HG03045 (cell line): ENCODE results near the gene ZFAND3.
"Not testable (repeated sequence)": the region's sequence is repeated elsewhere in the genome, so short reads cannot be mapped to it uniquely, and the experiment has no call there.

ENCODE experiments used
- ATAC-seq: cut with Tn5 transposase; IDR thresholded peaks from one replicate; pipeline ENCODE4 v1.9.1; 2021; ENCODE audit warnings: mild to moderate bottlenecking, moderate library complexity; ENCODE audit not compliant: unreplicated experiment

Gene ZFAND3

DNA sequence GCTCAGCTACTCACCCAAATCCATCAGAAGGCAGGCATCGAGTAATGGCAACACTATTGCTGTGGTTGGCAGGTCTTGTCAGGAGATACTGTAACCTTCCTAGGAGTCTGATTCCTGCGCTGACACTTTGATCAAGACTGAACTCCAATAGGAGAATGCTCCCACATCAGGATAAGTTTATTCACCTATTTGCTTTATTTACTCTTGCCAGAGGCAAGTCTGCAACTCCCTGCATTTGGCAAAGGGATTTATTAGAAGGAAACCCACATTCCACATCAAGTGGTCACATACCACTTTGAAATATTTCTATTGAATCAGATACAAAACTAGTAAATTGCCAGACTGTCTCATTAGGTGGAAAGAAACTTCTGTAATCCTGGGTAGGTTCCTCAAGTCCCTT, 43.5 kb downstream of the ZFAND3 start:
- ATAC-seq = no peak

DNA sequence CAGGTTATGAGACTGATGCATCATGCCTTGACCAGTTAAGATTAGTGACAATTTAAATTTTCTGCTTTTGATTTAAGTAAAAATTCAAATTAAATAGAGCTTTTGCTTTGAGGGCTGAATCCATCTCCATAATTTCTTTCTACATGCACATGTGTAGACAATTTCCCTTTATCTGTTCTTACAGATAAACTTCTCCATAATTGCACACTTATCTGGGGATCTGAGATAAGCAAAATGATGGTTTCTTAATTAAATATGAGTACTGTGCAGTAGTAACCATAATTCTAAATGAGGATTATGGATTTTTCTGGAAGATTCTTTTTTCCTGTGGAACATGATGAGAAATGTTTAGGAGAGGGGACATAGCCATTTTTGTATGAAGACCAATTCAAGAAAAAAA, 44.7 kb downstream of the ZFAND3 start:
- ATAC-seq = no peak

DNA sequence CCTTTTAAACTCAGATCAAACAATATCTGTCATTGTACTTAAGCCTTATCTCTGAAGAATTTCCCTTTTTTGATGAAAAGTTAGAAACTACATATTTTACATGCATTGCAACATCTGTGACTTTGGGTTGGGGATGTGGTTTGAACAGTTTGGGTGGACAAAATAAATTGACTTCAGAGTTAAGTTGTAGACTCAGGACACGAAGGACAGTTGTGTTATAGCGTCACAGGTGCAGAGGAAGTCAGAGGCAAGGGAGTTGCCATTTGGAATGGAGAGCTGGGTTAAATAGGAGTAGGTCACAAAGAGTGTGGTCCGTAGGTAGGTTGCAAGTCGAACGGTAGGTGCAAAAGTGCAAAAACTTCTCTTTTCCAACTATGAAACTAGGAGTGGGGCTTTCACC, 46.0 kb downstream of the ZFAND3 start:
- ATAC-seq = no peak

DNA sequence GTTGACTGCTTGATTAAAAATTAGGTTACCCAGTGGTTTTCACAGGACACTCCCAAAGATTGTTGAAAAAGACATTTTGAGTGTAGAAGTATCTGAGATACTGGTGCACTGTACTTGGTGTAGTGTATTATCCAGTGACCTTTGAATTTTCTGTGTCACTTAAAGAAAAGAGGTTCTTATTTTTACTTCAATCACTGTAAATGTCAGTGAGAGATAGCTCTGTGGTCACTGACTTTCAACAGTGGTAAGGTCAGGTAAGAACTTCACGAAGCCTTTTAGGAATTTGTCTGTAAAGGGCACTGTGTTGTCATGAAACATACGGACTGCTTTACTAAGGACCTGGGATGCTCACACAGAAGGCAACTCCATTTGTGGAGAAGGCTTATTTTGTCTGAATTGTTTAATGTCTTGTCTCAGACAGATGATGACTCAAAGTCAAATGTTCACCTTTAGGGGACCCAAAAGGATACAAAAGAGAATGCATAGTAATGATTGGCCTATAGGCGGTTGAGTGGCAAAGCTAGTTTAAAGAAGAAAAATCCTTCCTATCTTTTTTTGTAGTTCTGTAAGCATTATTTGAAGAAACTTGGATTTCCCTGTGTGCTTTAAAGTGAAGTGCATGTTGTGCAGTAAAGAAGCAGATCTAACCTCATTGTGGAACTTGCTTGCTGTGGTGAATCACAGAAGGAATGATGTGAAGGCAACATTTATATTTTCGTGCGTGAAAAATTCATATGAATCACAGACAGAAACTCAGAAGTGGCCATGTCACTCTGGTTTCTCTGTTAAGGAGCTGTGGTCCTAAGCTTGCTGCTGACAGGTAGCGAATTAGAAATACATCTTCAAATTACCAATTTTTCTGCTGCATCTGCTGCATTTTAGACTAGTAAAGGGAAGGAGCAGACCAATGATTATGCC, 47.3 kb downstream of the ZFAND3 start:
- no peak for ATAC-seq

DNA sequence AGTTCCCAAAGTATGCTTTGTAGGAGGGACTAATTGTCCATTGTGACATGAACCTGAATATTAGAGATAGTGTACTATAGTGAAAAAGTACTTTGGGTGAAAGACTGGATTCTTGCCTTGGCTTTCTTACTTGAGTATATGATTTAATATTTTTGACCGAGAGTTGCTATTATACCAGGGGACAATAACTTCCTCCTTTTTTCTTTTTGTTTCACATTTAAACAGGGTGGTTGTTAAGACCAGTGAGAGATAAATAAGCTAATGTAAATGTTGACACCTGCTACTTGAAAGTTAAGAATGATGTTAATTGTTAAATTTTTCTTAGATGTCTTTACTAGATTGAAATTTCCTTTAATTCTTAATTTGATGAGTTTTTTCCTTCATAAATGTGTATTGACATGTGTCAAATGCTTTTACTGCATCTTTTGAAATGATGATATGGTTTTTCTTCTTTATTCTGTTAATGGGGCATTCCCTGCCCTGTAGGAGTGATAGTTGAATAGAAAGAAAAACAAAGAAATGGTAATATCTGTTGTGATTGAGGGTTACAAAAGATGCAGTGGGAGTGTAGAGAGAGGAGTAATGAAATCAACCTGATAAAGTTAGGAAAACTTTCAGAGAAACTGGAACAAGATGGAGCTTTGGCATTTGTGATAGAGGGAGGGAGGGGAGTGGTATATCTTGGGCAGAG, 48.4 kb downstream of the ZFAND3 start:
- ATAC-seq = no peak

DNA sequence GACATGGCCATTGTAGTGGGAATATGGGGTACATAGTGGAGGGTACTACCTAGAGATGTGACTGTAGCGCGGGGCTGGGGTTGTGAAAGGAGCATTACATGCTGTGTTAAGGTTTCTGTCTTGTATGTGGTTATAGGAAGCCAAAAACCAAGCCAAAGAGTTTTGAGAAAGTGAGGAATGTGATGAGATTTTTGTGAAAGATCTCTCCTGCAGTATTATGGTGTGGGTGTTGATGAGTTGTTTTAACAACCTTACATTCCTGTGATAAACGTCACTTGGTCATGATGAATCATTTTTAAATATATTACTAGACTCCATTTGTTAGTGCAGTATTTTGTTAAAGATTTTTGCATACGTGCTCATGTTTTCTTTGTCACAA, 48.9 kb downstream of the ZFAND3 start:
- ATAC-seq = no peak

DNA sequence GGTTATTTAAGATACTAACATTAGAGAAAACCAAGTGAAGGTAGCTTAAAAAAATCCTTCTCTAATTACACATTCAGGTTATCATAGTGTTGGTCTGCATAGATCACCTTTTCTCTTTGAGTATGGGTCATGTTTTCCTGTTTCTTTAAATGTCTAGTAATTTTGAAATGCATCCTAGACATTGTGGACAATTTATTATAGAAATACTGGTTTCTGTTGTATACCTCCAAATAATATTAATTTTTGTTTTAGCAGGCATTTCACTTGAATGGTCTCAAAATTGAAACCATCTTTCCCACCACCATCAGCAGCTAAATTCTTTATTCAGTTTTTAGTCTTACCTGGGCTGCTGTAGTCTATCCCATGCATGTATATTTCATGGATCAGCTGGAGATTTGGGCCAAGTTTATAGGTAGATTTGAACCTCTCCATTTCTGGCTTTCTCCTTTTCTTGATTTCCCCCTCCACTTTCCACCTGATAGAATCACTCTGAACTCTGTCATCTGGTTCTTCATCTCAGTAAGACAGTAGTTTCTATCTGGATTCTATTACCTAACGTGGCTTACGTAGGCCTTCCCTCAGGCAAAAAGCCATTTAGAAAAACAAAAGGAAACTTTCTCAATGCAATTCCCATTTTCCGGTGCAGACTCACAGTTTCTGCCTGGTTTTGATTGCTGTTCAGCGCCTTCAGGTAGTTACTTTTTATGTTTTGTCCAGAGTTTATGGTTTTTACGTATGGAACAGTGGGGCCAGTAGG, 52.3 kb downstream of the ZFAND3 start:
- no peak for ATAC-seq

DNA sequence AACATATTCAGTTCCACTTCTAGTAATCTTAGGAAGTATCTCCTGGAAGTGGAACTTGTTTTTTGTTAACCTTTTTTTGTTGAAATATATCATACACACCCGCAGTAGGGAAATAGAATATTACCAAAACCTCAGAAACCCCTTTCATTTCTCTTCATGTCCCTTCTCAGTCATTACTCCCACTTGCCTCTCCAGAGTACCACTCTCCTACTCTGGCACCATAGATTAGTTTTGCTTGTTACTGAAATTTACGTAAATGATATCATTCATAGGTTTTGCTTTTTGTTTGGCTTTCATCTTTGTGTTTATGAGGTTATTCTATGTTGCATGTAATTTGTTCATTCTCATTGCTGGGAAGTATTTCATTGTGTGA, 52.8 kb downstream of the ZFAND3 start:
- ATAC-seq = no peak

DNA sequence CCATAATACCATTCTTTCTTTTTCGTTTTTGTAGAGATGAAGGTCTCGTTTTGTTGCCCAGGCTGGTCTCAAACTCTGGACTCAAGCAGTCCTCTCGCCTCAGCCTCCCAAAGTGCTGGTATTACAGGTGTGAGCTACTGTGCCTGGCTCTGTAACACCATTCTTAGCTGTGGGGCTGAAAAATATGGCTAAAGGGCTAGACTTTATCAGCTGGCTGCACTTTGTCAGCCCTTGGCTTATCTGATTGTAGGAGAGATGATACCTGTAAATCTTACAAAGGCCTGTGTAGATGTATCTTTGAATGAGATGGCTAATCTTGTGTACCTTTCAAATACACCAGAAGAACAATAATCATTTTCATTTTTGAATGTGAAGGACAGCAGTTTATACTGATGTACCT, 55.2 kb downstream of the ZFAND3 start:
- no peak for ATAC-seq

DNA sequence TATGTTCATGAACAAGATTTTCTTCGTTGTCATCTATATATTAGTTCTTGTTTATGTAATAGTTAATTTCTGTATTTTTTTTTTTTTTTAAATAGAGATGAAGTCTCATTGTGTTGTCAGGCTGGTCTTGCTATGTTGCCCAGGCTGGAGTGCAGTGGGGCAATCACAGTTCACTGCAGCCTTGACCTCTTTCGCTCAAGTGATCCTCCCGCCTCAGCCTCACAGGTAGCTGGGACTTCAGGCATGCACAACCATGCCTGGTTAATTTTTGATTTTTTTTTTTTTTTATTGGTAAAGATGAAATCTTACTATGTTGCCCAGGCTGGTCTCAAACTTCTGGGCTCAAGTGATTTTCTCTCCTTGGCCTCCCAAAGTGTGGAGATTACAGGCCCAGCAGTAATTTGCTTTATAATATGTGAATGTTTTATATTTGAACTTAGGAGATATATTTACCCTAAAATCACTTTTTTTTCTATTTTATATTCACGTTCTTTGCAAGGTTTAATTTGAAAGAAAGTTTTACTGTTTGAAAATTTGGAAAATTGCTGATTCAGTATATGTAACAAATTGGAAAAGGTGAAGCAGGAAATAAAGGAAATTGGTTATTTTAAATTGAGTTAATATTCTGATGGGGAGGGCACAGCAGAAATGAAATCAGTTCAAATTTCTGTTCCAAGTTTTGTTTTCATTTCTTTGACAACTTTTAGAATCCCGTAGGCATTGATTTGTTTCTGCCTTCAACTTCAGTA, 56.2 kb downstream of the ZFAND3 start:
- ATAC-seq = no peak

DNA sequence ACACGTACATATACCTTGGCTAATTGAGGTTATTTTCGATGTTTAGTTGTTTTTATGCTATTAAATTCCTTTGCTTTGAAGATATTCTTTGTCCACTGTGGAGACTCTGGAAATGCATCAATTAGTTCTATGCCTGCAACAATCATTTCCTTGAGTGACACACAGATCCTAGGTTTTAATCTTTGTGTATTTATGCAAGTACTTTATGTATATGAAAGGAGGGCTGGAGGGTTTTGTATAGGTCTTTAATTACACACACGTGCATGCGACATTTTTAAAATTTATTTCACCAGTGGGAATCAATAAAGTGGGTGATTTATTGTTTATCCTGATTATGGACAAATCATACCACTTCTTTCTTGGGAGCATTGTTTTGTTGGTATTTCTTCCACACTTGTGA, 57.3 kb downstream of the ZFAND3 start:
- no peak for ATAC-seq

DNA sequence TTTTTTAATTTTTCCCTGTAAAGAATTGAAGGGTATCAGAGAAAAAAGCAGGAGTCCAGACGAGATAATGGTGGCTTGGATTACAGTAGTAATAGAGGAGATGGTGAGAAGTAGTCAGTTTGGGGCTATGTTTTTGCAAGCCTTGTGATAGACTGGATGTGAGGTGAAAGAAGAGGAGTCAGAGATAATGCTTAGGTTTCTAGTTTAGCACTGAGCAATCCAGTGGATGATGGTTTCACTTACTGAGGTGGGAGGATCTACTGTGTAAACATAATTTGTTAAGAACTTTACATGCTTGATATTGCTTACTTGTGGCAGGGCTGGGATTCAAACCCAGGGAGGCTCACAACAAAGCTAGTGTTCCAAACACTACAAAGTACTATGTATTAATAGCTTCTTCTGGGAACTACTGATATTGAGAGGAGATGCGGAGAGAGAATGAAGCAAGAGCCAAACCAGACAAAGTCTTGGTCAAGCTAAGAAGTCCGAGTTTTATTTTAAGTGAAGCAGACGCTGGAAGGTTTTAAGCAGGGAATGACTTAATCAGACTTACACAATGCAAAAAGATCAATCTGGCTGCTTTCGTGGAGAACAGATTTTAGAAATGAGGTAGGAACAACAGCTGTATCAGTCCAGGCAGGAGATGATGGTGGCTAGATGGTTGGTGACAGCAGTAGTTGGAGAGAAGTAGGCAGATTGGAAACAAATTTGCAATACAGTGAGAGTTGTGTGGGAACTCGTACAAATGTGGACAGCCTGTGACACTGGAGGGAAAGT, 58.0 kb downstream of the ZFAND3 start:
- no peak for ATAC-seq

DNA sequence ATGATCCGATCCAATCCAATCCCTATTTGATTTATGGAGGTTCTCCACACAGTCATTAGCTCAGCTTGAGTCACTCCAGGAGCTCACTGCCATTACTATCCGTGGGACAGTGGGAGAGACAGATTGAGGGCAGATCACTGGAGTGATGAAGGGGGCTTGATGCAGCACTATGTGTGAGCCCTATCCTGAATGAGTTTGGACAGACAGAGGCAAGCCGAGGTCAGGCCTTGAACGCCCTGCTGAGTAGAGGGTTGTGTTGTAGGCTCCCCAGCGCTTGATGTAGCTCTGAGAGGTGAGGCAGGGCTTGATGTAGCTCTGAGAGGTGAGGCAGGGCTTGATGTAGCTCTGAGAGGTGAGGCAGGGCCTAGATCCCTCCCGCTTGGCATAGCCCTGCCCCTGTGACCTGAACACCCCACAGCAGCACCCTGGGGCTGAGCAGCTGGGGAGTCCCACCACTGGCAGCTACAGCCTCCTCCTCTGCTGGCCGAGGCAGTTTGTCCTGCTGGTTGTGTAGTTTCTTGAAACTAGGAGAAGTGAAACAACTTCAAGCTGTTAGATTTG, 58.7 kb downstream of the ZFAND3 start:
- ATAC-seq = no peak

DNA sequence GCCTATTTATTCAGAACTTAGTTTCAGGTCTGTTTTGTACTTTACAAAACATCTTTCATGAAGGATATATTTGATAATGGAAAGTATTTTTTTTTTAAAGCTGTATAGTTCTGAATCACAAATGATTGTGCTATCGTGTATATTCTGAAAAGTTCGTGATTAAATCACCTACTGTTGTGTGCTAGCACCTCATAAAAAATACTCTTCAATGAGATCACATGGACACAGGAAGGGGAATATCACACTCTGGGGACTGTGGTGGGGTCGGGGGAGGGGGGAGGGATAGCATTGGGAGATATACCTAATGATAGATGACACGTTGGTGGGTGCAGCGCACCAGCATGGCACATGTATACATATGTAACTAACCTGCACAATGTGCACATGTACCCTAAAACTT, 61.1 kb downstream of the ZFAND3 start:
- not testable (repeated sequence) for ATAC-seq

DNA sequence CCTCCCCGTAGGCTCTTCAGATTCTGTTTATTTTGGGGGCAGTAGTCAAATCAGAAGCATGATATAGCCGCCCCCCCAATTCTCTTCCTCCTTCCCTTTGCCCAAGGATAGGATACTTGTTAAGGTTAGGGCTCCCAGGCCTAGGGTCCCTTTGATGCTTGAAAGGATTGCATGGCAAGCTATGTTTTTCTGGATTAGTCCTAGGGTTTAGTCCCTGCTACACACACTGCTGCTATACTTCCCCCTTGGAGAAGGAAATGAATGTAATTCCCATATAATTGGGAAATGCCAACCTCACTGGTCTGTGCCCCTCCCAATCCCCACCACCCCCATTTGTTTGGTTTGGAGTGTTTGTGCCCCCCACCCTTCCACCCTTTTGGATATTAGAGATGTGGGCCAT, 62.8 kb downstream of the ZFAND3 start:
- ATAC-seq = no peak

DNA sequence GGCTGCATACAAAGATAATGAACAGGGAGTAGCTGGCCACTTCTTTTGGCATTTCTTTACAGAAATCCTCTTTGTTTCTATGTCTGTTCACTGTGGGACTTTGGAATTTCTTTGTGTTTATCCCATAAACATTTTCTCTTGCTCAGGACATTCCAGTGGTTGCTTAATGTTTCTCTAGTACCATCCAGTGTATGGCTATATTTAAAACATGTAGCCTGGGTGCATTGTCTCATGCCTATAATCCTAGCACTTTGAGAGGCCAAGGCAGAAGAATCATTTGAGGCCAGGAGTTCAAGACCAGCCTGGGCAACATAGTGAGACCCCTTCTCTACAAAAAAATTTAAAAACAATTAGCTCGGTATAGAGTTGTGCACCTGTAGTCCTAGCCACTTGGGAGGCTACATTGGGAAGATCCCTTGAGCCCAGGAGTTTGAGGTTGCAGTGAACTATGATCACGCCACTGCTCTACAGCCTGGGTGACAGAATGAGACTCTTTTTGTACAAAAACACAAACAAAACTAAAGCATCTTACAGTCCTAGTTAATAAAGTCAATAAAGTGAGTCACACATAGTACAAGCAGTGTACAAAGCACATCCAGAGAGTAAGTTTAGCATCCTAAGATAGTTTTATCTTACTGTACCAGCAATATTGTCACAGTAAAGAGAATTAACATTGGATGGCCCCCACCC, 63.3 kb downstream of the ZFAND3 start:
- no peak for ATAC-seq

DNA sequence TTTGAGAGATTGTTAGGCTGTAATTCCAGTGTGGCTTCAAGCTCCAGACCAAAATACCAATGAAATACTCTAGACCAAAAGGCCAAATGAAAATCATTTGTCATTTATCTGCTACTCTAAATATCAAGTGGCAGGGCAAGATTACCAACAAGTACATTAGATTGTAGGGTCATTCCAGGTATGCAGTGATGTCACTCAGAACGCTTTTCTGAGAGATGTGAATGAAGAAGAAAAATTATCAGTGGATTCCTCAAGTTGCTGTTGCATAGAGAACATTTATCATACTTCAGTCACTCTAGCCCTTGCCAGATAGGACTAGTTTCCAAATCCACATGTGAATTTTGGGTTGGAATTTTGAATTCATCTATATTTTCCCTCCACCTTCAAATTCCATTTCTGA, 65.0 kb downstream of the ZFAND3 start:
- no peak for ATAC-seq

DNA sequence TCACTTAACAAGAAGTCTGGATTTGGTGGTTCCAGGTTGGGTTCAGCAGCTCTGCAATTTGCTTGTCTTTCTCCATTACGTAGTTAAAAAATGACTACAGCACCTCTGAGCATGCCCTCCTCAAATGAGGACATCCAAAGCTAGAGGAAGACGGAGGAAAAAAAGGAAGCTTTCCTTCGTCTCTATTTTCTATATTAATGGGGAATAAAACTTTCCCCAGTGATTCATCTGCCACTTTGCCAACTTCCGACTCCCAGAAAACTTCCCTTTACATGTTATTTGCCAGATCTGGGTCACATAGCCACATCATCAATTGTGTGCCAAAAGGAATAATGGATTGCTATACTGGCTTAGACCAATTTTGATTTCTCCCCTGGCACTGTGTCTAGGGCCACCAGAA, 69.5 kb downstream of the ZFAND3 start:
- no peak for ATAC-seq

DNA sequence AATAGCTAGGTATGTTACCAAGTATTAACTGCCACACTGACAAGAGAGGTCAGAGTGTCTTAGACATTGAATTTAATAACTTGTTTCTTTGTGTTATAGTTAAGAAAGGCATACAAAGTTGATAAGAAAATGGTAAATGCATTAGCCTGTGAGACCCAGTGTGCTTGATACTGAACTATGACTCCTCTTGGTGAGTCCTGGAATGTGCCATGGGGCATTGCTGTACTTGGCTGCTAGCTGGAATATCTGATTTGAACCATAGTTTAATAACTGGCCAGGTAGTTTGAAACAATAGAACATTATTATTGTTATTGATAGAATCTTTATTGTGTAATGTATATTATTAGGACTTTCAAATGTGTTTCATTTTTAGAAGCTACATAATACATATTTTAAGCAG, 70.0 kb downstream of the ZFAND3 start:
- ATAC-seq = no peak
